ENCODE data around the gene KRTAP4-1. TPM values are rescaled to one million over a fixed set of nuclear protein-coding genes. Genes with fewer than 3 reads are reported as not detected.
"Not testable (repeated sequence)": the region's sequence is repeated elsewhere in the genome, so short reads cannot be mapped to it uniquely, and the experiment has no call there.

Gene KRTAP4-1
- total and polyA plus RNA-seq, 10 donors = not detected

DNA sequence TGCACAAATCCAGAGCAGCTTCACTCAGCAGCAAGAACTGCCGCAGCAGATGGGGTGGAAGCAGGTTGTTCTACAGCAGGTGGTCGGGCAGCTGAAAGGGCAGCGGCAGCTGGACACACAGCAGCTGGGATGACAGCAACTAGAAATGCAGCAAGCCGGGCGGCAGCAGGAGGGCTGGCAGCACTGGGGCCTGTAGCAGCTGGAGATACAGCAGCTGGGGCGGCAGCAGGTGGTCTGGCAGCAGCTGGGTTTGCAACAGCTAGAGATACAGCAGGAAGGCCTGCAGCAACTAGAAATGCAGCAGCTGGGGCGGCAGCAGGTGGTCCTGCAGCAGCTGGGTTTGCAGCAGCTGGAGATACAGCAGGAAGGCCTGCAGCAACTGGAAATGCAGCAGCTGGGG lies 17.1 kb downstream of the KRTAP4-1 start:
- Histone ChIP-seq H3K27me3 (replicated peaks in 1 of 7) (no peaks in the 10 kb centered on the region), H3K4me1 (no peaks in the 10 kb centered on the region), H3K9me3 (no peaks in the 10 kb centered on the region), H3K27ac (no peak overlapping the region), H3K4me3 (no peak overlapping the region), H3K36me3 (no peaks in the 10 kb centered on the region)
- TF ChIP-seq, protein P1, sequence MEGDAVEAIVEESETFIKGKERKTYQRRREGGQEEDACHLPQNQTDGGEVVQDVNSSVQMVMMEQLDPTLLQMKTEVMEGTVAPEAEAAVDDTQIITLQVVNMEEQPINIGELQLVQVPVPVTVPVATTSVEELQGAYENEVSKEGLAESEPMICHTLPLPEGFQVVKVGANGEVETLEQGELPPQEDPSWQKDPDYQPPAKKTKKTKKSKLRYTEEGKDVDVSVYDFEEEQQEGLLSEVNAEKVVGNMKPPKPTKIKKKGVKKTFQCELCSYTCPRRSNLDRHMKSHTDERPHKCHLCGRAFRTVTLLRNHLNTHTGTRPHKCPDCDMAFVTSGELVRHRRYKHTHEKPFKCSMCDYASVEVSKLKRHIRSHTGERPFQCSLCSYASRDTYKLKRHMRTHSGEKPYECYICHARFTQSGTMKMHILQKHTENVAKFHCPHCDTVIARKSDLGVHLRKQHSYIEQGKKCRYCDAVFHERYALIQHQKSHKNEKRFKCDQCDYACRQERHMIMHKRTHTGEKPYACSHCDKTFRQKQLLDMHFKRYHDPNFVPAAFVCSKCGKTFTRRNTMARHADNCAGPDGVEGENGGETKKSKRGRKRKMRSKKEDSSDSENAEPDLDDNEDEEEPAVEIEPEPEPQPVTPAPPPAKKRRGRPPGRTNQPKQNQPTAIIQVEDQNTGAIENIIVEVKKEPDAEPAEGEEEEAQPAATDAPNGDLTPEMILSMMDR (IDR thresholded peaks at IDR 0.05 in 8 of 11, conservative IDR thresholded peaks at IDR 0.05 in 3 of 11) = no peak
- TF ChIP-seq POLR2AphosphoS5 (IDR thresholded peaks at IDR 0.05) (no peak), POLR2A (IDR thresholded peaks at IDR 0.05) (no peak)
- WGBS, 5 donors = 85 to 96% (median 92%) methylated on average over 6 to 7 of the region's 7 CpGs
- intact Hi-C loops (cut with DNase I; ENCODE audit: low total_unique reads) = no loop called here
- no peak for DNase-seq

DNA sequence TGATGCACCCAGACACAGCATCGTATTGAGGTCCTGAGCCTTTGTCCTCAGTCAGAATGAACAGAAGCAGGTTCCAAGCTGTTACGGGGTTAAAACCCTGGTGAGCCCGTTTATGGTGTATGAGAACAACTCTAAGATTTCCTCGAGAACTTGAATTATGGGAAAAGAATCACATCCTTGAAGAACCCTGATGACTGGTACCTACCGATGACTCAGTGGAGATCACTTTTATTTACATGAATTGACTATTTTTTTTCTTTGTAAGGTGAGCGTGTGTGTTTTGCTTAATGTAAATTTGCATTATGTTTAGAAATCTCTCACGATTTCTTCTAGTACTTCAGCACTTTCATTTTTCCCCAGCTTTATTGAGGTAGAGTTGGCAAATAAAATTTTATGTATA lies 20.9 kb downstream of the KRTAP4-1 start:
- Histone ChIP-seq H3K4me3 (no peak overlapping the region), H3K36me3 (no peaks in the 10 kb centered on the region)
- intact Hi-C loops (cut with DNase I; ENCODE audit: low total_unique reads) = no loop called here

DNA sequence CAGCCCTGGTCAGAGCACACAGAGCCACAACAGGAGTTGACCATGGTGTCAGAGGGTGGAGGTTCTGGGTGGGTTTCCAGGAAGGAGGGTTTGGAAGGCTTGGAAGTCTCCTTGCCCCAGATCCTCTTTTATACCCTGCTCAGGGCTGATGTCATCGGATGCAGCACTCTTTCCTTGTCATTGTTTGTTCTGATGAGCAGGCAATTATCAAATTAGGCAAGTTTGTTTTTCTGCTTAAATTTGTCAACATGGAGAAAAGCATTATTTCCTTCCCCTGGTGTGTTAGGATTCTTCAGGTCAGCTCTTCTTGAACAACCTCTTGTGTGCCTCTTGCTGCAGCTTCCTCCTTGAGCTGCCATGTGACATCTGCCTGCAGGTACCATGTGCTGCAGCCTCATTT lies 24.1 kb downstream of the KRTAP4-1 start, which contains the start of gene KRTAP4-4:
TSS of gene KRTAP4-4 (minus strand) at position 101 of the 400 bp plus-strand sequence. CDS start at position 44, 57 bp downstream.
- TF ChIP-seq POLR2A (IDR thresholded peaks at IDR 0.05) (no peak), POLR2AphosphoS5 (IDR thresholded peaks at IDR 0.05) (no peak)
- TF ChIP-seq, protein P1 (IDR thresholded peaks at IDR 0.05 in 8 of 11, conservative IDR thresholded peaks at IDR 0.05 in 3 of 11) = no peak
- WGBS, 5 donors = 80 to 100% (median 84%) methylated on average over 1 of the region's 1 CpG
- H3K4me3 ChIP-seq = no peak within 1 kb of the TSS
- H3K27ac ChIP-seq = no peak within 1 kb of the TSS
- intact Hi-C loops (cut with DNase I; ENCODE audit: low total_unique reads) = no loop called here
- peaks cover 0 to 17% (median 0%) of the 10 kb centered on the region in 7 donors for H3K27me3 ChIP-seq (replicated peaks in 1 of 7)
- H3K9me3 ChIP-seq = no peaks in the 10 kb centered on the region
- H3K36me3 ChIP-seq = no peaks in the 10 kb centered on the region
- no peaks in the 10 kb centered on the region for H3K4me1 ChIP-seq
- DNase-seq = no peak

More for the DNA sequence above, 20.9 kb downstream of the KRTAP4-1 start:
- TF ChIP-seq POLR2AphosphoS5 (IDR thresholded peaks at IDR 0.05) (no peak), POLR2A (IDR thresholded peaks at IDR 0.05) (no peak)
- TF ChIP-seq, protein P1 (IDR thresholded peaks at IDR 0.05 in 8 of 11, conservative IDR thresholded peaks at IDR 0.05 in 3 of 11) = no peak
- Histone ChIP-seq H3K9me3 (no peaks in the 10 kb centered on the region), H3K4me1 (no peaks in the 10 kb centered on the region), H3K27me3 (replicated peaks in 1 of 7) (peaks cover 0 to 7% (median 0%) of the 10 kb centered on the region in 7 donors), H3K27ac (no peak overlapping the region)
- no peak for DNase-seq
- WGBS, 5 donors = 79 to 87% (median 86%) methylated on average over 7 of the region's 7 CpGs

DNA sequence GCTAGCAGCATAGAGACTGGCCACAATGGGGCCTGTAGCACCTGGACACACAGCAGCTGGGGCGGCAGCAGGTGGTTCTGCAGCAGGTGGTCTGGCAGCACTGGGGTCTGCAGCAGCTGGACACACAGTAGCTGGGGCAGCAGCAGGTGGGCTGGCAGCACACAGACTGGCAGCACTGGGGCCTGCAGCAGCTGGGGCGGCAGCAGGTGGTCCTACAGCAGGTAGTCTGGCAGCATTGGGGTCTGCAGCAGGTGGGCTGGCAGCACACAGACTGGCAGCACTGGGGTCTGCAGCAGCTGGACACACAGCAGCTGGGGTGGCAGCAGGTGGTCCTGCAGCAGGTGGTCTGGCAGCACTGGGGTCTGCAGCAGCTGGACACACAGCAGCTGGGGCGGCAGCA lies 24.5 kb downstream of the KRTAP4-1 start:
- H3K4me1 ChIP-seq; DNase-seq; H3K36me3 ChIP-seq; H3K4me3 ChIP-seq; intact Hi-C loops (cut with DNase I; ENCODE audit: low total_unique reads); H3K27ac ChIP-seq; H3K9me3 ChIP-seq: not testable (repeated sequence)
- H3K27me3 ChIP-seq (replicated peaks in 1 of 7) = peaks cover 0 to 17% (median 0%) of the 10 kb centered on the region in 7 donors
- 87 to 94% (median 90%) methylated on average over 2 to 3 of the region's 3 CpGs; no CpG with 5 or more reads in 1 of the 5 donors for WGBS, 5 donors

DNA sequence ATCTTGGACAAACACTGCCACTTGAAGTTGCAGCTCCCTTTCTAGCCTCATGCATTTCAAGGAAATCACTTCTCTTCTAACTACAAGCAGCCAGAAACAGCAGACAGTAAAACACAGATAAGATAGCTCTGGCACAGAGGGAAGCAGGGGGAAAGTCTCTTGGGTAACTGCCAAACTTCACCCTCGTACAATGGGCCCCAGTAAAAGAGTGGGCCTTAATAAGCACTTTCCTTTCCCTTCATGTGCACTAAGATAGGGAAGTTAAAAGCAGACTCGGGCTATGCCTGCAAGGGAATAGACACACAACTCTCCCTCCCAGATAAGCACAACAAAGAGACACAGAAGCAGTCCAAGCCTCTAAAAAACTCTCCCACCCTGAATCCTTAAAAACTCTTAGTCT lies 30.9 kb downstream of the KRTAP4-1 start:
- H3K27ac ChIP-seq = no peak overlapping the region
- no peaks in the 10 kb centered on the region for H3K4me1 ChIP-seq
- H3K27me3 ChIP-seq (replicated peaks in 1 of 7) = peaks cover 0 to 14% (median 0%) of the 10 kb centered on the region in 7 donors
- no peak for DNase-seq
- no peaks in the 10 kb centered on the region for H3K36me3 ChIP-seq
- intact Hi-C loops (cut with DNase I; ENCODE audit: low total_unique reads) = no loop called here
- no peaks in the 10 kb centered on the region for H3K9me3 ChIP-seq
- H3K4me3 ChIP-seq = no peak overlapping the region
- TF ChIP-seq POLR2AphosphoS5 (IDR thresholded peaks at IDR 0.05) = no peak
- TF ChIP-seq, protein P1 (IDR thresholded peaks at IDR 0.05 in 8 of 11, conservative IDR thresholded peaks at IDR 0.05 in 3 of 11) = no peak
- TF ChIP-seq POLR2A (IDR thresholded peaks at IDR 0.05) = no peak
- 7 to 18% (median 14%) methylated on average over 2 of the region's 2 CpGs for WGBS, 5 donors
